Ovary (tissue), 3 donors: Measurements from ENCODE around the gene ADD1.

Experiments
- CTCF ChIP-seq, 3 donors: fragments of 450-650 bp in 2 of 3; fragments of 200-600 bp in 1 of 3; IDR thresholded peaks; one replicate each; pipeline versions ENCODE4 v1.5.1 to v1.8.0; 2016 to 2022; ENCODE audit warnings: antibody characterized with exemption in 3 of 3, mild to moderate bottlenecking in 1 of 3
- EP300 ChIP-seq: sonication (generic); formaldehyde crosslinking; IDR thresholded peaks from one replicate; pipeline ENCODE4 v1.6.1; 2017; ENCODE audit warnings: antibody characterized with exemption
- POLR2A ChIP-seq: fragments of 450-650 bp; IDR thresholded peaks from one replicate; pipeline ENCODE4 v1.6.1; 2017; ENCODE audit warnings: antibody characterized with exemption, mild to moderate bottlenecking, moderate library complexity
- donor health status: DM: no; HTN: no; CAD: no.

DNA sequence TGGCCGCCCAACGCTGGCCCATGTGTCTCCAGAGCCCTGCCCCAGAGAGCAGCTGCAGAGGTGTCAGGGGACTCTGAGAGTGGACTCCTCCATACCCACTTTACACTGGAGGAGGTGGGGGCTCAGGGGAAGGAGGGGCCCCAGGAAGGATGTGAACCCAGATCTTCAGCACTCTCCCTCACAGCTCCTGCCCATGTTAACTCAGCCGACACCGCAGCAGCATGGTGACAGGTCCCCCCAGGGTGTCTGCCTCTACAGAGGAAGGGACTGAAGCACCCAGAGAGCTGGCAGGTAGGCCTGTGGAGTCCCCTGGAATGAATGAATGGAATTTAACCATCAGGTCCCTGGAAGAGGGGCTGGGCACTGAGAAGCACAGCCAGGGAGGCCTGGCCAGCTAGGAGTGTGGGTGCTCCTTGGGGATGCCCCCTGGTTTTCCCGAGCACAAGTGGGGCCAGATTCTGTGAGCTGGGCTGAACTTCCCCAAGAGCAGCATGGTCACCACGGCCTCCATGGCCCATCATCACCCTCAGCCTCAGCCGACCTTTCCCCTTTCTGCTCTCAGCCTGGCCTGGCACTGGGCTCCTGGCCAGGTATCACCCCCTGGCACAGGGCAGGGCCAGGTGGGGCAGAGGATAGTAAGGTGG, 28.9 kb upstream of the ADD1 start:
- TF ChIP-seq CTCF (IDR thresholded peaks at IDR 0.05) (no peak), POLR2A (no peak), EP300 (no peak)
